Heart left ventricle (tissue), 16 donors: ENCODE results near the gene MICAL3. TPM values are rescaled to one million over a fixed set of nuclear protein-coding genes. Genes with fewer than 3 reads are reported as not detected.
A peak's percentile ranks its signal among the peaks of the same experiment; 100 is the strongest.
"Not testable (repeated sequence)": the region's sequence is repeated elsewhere in the genome, so short reads cannot be mapped to it uniquely, and the experiment has no call there.

ENCODE experiments used
- ATAC-seq, 4 donors: fragments of 200-7000 bp; cut with Tn5 transposase; one replicate each; pipeline ENCODE4 v1.9.1; 2020 to 2022; ENCODE audit warnings: moderate library complexity in 4 of 4, mild to moderate bottlenecking in 3 of 4, moderate number of reproducible peaks in 1 of 4
- DNase-seq, 5 donors: peaks; one replicate each; pipeline ENCODE4 v3.0.0-alpha.2; 2020
- H3K27ac ChIP-seq, 12 donors: fragments of 200-600 bp; sonication (generic) in 4 of 12; one replicate each; pipeline versions ENCODE4 v1.5.0 to v1.8.0; 2016 to 2022; ENCODE audit warnings: mild to moderate bottlenecking in 2 of 12
- H3K27me3 ChIP-seq, 9 donors: fragments of 200-600 bp; sonication (generic) in 2 of 9; one replicate each; pipeline versions ENCODE4 v1.5.1 to v1.8.0; 2016 to 2022; ENCODE audit warnings: mild to moderate bottlenecking in 3 of 9
- H3K36me3 ChIP-seq, 9 donors: fragments of 200-600 bp; sonication (generic) in 2 of 9; one replicate each; pipeline versions ENCODE4 v1.5.0 to v1.8.0; 2018 to 2022; ENCODE audit warnings: mild to moderate bottlenecking in 2 of 9
- H3K4me1 ChIP-seq, 12 donors: fragments of 200-600 bp; sonication (generic) in 4 of 12; one replicate each; pipeline versions ENCODE4 v1.5.0 to v1.8.0; 2016 to 2022; ENCODE audit warnings: mild to moderate bottlenecking in 3 of 12
- H3K4me3 ChIP-seq, 12 donors: fragments of 200-600 bp; sonication (generic) in 4 of 12; one replicate each; pipeline versions ENCODE4 v1.5.0 to v1.8.0; 2017 to 2022; ENCODE audit warnings: mild to moderate bottlenecking in 9 of 12, moderate library complexity in 4 of 12
- H3K9me3 ChIP-seq, 12 donors: fragments of 200-600 bp; sonication (generic) in 4 of 12; one replicate each; pipeline versions ENCODE4 v1.5.0 to v1.8.0; 2016 to 2022; ENCODE audit warnings: mild to moderate bottlenecking in 1 of 12
- POLR2A ChIP-seq, 2 donors: fragments of 450-650 bp; IDR thresholded peaks; one replicate each; pipeline ENCODE4 v1.6.1; 2017; ENCODE audit warnings: antibody characterized with exemption in 2 of 2, mild to moderate bottlenecking in 2 of 2, moderate library complexity in 2 of 2
- WGBS, 4 donors: extraction: QIAGEN DNeasy Blood & Tissue Kit in 2 of 4; methylation state at CpG; one replicate each; pipeline versions ENCODE4 v1.1.5 to v1.1.7; 2013 to 2018; 5-methylcytosine and 5-hydroxymethylcytosine counted together
- intact Hi-C, 10 donors: fragments of 100-400 bp; cut with DNase I; formaldehyde crosslinking; loops; one replicate each; pipeline versions ENCODE4 v1.11.1 to v1.14.2; 2022
- polyA plus RNA-seq, 2 donors: library from polyadenylated mRNA; stranded (reverse); fragments of 200-250 nt; gene quantifications; one replicate each; pipeline ENCODE4 v1.2.3, GENCODE V29; 2013
- total RNA-seq, 9 donors: library from RNA; depleted of rRNA in 2 of 9; stranded (reverse); fragments of >200 nt in 2 of 9; fragmentation: NEBNext Ultra II Directional in 3 of 9; extraction: Animal tissue kit (Norgen Biotek cat#: 25700) in 3 of 9; gene quantifications; one replicate each; pipeline versions ENCODE4 v1.1.0 to v1.2.4, GENCODE V29; 2016 to 2023
- TF ChIP-seq, protein P1 (sequence below), 12 donors: fragments of 200-600 bp; sonication (generic) in 4 of 12; IDR thresholded peaks; one replicate each; pipeline versions ENCODE4 v1.5.0 to v1.8.0; 2018 to 2022; ENCODE audit warnings: antibody characterized with exemption in 12 of 12, mild to moderate bottlenecking in 5 of 12
- donor health status: ischemic (EF 13 %, LVEDD 7.1; RV severe dilation, severe dysfunction).
- donor health status: healthy with polysubstance abuse.
- donor health status: DM: no; HTN: yes; CAD: no.
- donor health status: DM: no; HTN: no; CAD: no.
- donor health status: ischemic (EF 25% LVEDD 6.9; RV normal size, moderate dysfunction).
- donor health status: ischemic (EF 25% LVEDD 5.7; RV mildly dilated, moderate dysfunction).
- donor health status: healthy.
- donor health status: DM: yes; HTN: yes; CAD: no.
- donor health status: ischemic (EF 35%, LVEDD 5.7; RV mildly dilated, moderate dysfunction).
- donor health status: nonischemic (EF 11% LVEDD 7.7; RV severe dilation, severe dysfunction).
- donor health status: DM: yes; HTN: yes; CAD: no.
- donor health status: PGD.
- donor health status: ischemic (EF 29% LVEDD 5.4; RV normal size, mild dysfunction).
- donor health status: nonischemic (EF 23%, LVEDD 6.1; RV moderate dilation, normal function).

MICAL3 gene
- total and polyA plus RNA-seq, 11 donors, result 41.3 to 125 (median 83.3) TPM

DNA sequence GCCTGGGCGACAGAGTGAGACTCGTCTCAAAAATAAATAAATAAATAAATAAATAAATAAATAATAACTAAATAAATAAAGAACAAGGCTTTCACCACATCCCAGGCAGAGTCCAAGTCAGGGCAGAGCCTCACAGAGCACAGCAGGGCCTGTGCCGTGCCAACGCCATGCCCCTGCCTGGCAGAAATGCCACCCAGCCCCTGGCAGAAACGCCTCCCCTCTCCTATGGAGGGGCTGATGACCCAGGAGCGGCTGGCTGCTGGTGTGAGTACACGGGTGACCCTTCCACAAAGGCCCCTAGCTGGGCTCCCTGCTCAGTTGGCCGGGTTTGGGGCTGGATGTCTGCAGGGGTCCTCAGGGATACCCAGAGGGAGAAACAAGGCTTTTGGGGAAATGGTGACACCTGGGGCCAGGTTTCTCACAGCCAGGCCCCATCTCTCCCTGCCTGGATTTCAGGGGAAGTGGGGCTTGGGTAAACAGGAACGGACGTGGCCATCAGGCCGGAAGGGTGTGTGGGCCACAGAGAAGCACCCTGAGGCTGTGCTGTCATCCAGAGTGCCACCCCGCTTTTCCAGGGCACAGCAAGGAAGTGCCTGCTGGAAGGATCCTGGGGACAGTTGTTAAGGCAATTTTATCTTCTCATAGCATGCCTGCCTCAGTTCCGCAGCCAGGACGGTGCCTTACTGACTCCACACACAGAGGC is 255.2 kb downstream of the MICAL3 start:
- TF ChIP-seq POLR2A (IDR thresholded peaks at IDR 0.05), result no peak
- TF ChIP-seq, protein P1, sequence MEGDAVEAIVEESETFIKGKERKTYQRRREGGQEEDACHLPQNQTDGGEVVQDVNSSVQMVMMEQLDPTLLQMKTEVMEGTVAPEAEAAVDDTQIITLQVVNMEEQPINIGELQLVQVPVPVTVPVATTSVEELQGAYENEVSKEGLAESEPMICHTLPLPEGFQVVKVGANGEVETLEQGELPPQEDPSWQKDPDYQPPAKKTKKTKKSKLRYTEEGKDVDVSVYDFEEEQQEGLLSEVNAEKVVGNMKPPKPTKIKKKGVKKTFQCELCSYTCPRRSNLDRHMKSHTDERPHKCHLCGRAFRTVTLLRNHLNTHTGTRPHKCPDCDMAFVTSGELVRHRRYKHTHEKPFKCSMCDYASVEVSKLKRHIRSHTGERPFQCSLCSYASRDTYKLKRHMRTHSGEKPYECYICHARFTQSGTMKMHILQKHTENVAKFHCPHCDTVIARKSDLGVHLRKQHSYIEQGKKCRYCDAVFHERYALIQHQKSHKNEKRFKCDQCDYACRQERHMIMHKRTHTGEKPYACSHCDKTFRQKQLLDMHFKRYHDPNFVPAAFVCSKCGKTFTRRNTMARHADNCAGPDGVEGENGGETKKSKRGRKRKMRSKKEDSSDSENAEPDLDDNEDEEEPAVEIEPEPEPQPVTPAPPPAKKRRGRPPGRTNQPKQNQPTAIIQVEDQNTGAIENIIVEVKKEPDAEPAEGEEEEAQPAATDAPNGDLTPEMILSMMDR (IDR thresholded peaks at IDR 0.05), result no peak
- H3K4me1 ChIP-seq, result peaks cover 0 to 59% (median 6%) of the 10 kb centered on the region in 12 donors
- H3K27me3 ChIP-seq, result no peaks in the 10 kb centered on the region
- H3K4me3 ChIP-seq, result no peak overlapping the region
- no peaks in the 10 kb centered on the region for H3K9me3 ChIP-seq
- intact Hi-C loops, result no loop called here
- WGBS, 4 donors, result 89 to 94% (median 89%) methylated on average over 7 to 14 of the region's 14 CpGs
- no peak overlapping the region for H3K27ac ChIP-seq
- ATAC-seq (no peak), DNase-seq (peak in 1 of 5 donors; percentile 28)
- H3K36me3 ChIP-seq, result no peaks in the 10 kb centered on the region

DNA sequence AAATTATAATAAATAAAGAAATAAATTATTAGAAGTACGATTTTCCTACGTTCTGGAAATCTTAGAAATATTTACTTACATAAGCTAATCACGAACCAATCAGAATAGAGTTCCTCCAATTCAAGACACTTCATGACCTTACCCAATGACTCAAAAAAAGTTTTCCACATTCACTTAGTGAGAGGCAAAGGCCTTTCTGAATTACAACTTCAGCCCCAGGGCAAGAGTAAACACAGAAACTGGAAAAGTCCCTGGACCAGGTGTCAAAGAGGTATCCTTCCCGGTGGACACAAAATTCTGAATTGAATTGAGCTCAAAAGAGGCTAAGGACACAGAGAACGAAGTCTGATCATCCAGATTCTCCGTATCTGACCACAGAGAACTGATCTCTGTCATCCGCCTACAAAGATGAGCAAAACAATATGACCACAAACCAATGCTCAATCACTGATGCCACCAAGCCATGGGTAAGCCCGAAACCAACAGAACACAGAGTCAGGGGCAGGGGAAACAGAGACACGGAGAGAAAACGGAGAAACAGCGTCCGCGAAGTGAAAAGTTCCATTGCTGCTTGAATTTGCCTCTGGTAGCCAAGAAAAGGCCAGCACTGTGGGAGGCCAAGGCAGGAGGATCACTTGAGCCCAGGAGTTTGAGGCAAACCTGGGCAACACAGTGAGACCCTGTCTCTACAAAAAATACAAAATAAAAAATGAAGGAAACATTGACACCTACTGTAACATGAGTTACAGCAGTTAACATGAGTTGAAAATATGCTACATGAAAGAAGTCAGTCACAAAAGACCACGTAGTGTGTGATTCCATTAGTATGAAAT is 256.9 kb downstream of the MICAL3 start:
- peaks cover 0 to 52% (median 0%) of the 10 kb centered on the region in 12 donors for H3K4me1 ChIP-seq
- intact Hi-C loops, result no loop called here
- no peak overlapping the region for H3K27ac ChIP-seq
- no peaks in the 10 kb centered on the region for H3K9me3 ChIP-seq
- DNase-seq, result no peak
- no peak for ATAC-seq
- TF ChIP-seq POLR2A (IDR thresholded peaks at IDR 0.05), result no peak
- TF ChIP-seq, protein P1 (IDR thresholded peaks at IDR 0.05), result no peak
- no peaks in the 10 kb centered on the region for H3K36me3 ChIP-seq
- no peak overlapping the region for H3K4me3 ChIP-seq
- 94 to 95% (median 95%) methylated on average over 14 of the region's 14 CpGs for WGBS, 4 donors
- no peaks in the 10 kb centered on the region for H3K27me3 ChIP-seq

DNA sequence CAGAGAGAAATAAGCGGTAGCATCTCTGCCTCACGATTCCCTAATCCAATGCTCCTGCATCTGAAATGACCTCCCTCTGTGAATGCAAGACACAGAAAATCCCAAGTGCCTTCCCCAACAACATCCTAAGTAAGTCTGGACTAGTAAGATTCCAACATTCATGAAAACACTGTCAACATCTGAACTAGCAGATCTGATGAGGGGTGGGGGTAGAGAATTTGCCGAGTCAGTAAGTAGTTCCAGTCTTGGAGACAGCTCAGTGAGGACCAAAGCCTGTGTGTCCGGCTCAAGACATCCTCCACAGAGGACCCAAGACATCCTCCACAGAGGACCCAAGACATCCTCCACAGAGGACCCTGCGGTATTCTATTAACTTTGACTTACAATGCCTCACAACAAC is 259.5 kb downstream of the MICAL3 start:
- H3K27me3 ChIP-seq, ATAC-seq, H3K27ac ChIP-seq, H3K4me3 ChIP-seq, DNase-seq, H3K9me3 ChIP-seq, intact Hi-C loops, H3K36me3 ChIP-seq: not testable (repeated sequence)
- peaks cover 0 to 36% (median 0%) of the 10 kb centered on the region in 12 donors for H3K4me1 ChIP-seq
- 91 to 95% (median 94%) methylated on average over 5 of the region's 5 CpGs for WGBS, 4 donors

- Histone ChIP-seq H3K9me3 (no peaks in the 10 kb centered on the region), H3K4me1 (peaks cover 0 to 28% (median 0%) of the 10 kb centered on the region in 12 donors), H3K4me3 (no peak overlapping the region), H3K36me3 (no peaks in the 10 kb centered on the region), H3K27me3 (no peaks in the 10 kb centered on the region), H3K27ac (no peak overlapping the region)
- intact Hi-C loops, result no loop called here
- ATAC-seq, result no peak
- no peak for DNase-seq
- TF ChIP-seq, protein P1 (IDR thresholded peaks at IDR 0.05), result no peak
- TF ChIP-seq POLR2A (IDR thresholded peaks at IDR 0.05), result no peak
- 58 to 69% (median 62%) methylated on average over 5 of the region's 5 CpGs for WGBS, 4 donors
These were observed 260.3 kb downstream of the MICAL3 start for GRCh38 chr22:17764036-17764435.

GRCh38 chr22:17763442-17763841 is 260.9 kb downstream of the MICAL3 start:
- H3K27me3 ChIP-seq, H3K36me3 ChIP-seq, H3K27ac ChIP-seq, H3K4me3 ChIP-seq, H3K9me3 ChIP-seq, DNase-seq, ATAC-seq, intact Hi-C loops: not testable (repeated sequence)
- H3K4me1 ChIP-seq, result peaks cover 0 to 26% (median 0%) of the 10 kb centered on the region in 12 donors
- WGBS, 4 donors, result 81 to 91% (median 88%) methylated on average over 10 of the region's 10 CpGs
